Retinal pigment epithelial cell (primary cell): ENCODE data around the gene POLR3B.

Experiments used
- DNase-seq: peaks from one replicate; pipeline ENCODE4 v3.0.0-alpha.2; 2010; ENCODE audit warnings: low read depth
- H3K4me3 ChIP-seq: 2 replicates; pipeline ENCODE4 v1.5.1; 2011; ENCODE audit warnings: mild to moderate bottlenecking, low read length, control low read depth, moderate library complexity
- CTCF ChIP-seq: conservative IDR thresholded peaks from 2 replicates; pipeline ENCODE4 v1.5.1; 2011; ENCODE audit warnings: low read depth, low read length, control low read depth, inconsistent platforms

The POLR3B gene

GRCh38 chr12:106434526-106434925 is 77.0 kb downstream of the POLR3B start:
- no peak for DNase-seq
- TF ChIP-seq CTCF: no peak
- no peak overlapping the region for H3K4me3 ChIP-seq

GRCh38 chr12:106436164-106436563 is 78.6 kb downstream of the POLR3B start:
- TF ChIP-seq CTCF: no peak
- no peak overlapping the region for H3K4me3 ChIP-seq
- DNase-seq: no peak

- TF ChIP-seq CTCF: no peak
- DNase-seq: no peak
- H3K4me3 ChIP-seq: no peak overlapping the region
These were observed 85.0 kb downstream of the POLR3B start for GRCh38 chr12:106442575-106442974.

- TF ChIP-seq CTCF: no peak
- H3K4me3 ChIP-seq: no peak overlapping the region
- DNase-seq: no peak
These were observed 87.5 kb downstream of the POLR3B start for GRCh38 chr12:106445053-106445452.

- no peak for DNase-seq
- TF ChIP-seq CTCF: no peak
These were observed 88.4 kb downstream of the POLR3B start for GRCh38 chr12:106445959-106446358.

GRCh38 chr12:106446419-106447092 is 89.0 kb downstream of the POLR3B start:
- no peak overlapping the region for H3K4me3 ChIP-seq
- DNase-seq: no peak
- no peak for TF ChIP-seq CTCF

More at GRCh38 chr12:106445959-106446358, 88.4 kb downstream of the POLR3B start:
- H3K4me3 ChIP-seq: no peak overlapping the region

- TF ChIP-seq CTCF: no peak
- no peak overlapping the region for H3K4me3 ChIP-seq
- DNase-seq: no peak
These were observed 94.8 kb downstream of the POLR3B start for GRCh38 chr12:106452309-106452708.
